ENCODE data around the gene SLC36A1.

DNA sequence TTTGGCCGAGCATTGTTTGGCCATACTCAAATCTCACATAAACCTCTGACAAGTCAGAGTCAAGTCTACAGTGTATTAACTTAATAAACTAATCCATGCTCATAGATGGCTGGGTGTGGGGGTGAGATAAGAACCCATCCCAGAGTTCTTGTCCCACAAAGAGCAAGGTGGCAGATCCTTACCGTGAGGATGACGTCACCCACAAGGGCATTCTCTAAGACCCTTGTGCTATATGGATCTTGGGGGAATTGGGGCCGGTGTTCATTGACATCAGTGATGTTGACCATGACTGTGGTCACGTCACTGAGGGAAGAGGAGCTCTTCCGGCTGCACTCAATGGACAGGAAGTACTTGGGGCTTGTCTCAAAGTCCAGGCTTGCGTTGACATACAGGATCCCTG, 81.6 kb downstream of the SLC36A1 start:
- TF ChIP-seq, protein P1, sequence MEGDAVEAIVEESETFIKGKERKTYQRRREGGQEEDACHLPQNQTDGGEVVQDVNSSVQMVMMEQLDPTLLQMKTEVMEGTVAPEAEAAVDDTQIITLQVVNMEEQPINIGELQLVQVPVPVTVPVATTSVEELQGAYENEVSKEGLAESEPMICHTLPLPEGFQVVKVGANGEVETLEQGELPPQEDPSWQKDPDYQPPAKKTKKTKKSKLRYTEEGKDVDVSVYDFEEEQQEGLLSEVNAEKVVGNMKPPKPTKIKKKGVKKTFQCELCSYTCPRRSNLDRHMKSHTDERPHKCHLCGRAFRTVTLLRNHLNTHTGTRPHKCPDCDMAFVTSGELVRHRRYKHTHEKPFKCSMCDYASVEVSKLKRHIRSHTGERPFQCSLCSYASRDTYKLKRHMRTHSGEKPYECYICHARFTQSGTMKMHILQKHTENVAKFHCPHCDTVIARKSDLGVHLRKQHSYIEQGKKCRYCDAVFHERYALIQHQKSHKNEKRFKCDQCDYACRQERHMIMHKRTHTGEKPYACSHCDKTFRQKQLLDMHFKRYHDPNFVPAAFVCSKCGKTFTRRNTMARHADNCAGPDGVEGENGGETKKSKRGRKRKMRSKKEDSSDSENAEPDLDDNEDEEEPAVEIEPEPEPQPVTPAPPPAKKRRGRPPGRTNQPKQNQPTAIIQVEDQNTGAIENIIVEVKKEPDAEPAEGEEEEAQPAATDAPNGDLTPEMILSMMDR (IDR thresholded peaks at IDR 0.05): no peak
- TF ChIP-seq POLR2A (IDR thresholded peaks at IDR 0.05): no peak

Measured in ovary (tissue), 3 donors.